Measurements from ENCODE around the gene STXBP1. TPM values are rescaled to one million over a fixed set of nuclear protein-coding genes. Genes with fewer than 3 reads are reported as not detected.

The STXBP1 gene
- total and polyA plus RNA-seq, 2 of the 8 experiments (the other 6 are each of a cell fraction or from before 2014, with no cell fraction given): 11.5 to 60.9 TPM

GRCh38 chr9:127613583-127613954 is 1.5 kb downstream of the STXBP1 start (continued):
- no peak for TF ChIP-seq CHD7 (IDR thresholded peaks at IDR 0.05; ENCODE audit: insufficient replicate concordance, low read length)
- no peak for TF ChIP-seq POU5F1 (IDR thresholded peaks at IDR 0.05; ENCODE audit: low read depth, low read length)
- TF ChIP-seq MAX (IDR thresholded peaks at IDR 0.05): no peak
- no peak for TF ChIP-seq ATF2 (IDR thresholded peaks at IDR 0.05; ENCODE audit: low read length)
- no peak for TF ChIP-seq ATF3 (IDR thresholded peaks at IDR 0.05; ENCODE audit: insufficient read depth, low read depth, low read length)
- TF ChIP-seq YY1 (IDR thresholded peaks at IDR 0.05; ENCODE audit: low read depth, low read length): no peak
- no peak for TF ChIP-seq SIX5 (IDR thresholded peaks at IDR 0.05; ENCODE audit: low read depth, low read length)
- no peak for TF ChIP-seq BCL11A (IDR thresholded peaks at IDR 0.05; ENCODE audit: low read depth in 2 of 2, low read length in 2 of 2)
- TF ChIP-seq CHD2 (IDR thresholded peaks at IDR 0.05; ENCODE audit: low read length): no peak
- TF ChIP-seq FOSL1 (IDR thresholded peaks at IDR 0.05; ENCODE audit: insufficient read depth, low read depth, low read length): no peak
